HEK293 (cell line): ENCODE results near the gene TMEM14A.

Source experiments
- KLF9 ChIP-seq: fragments of 450-650 bp; formaldehyde crosslinking; IDR thresholded peaks from 2 replicates; pipeline ENCODE4 v1.5.1; 2016; ENCODE audit warnings: missing biosample characterization, missing genetic modification characterization, low read depth
- SCRT1 ChIP-seq: fragments of 450-650 bp; formaldehyde crosslinking; IDR thresholded peaks from 2 replicates; pipeline ENCODE4 v1.5.1; 2016; ENCODE audit warnings: missing biosample characterization, missing genetic modification characterization, borderline replicate concordance
- YY1 ChIP-seq: fragments of 450-650 bp; formaldehyde crosslinking; IDR thresholded peaks from 2 replicates; pipeline ENCODE4 v1.5.1; 2018; ENCODE audit warnings: missing biosample characterization, missing genetic modification characterization
- ZNF266 ChIP-seq: fragments of 450-650 bp; formaldehyde crosslinking; IDR thresholded peaks from 2 replicates; pipeline ENCODE4 v1.5.1; 2016; ENCODE audit warnings: missing biosample characterization, missing genetic modification characterization, low read depth
- ZNF274 ChIP-seq, 2 experiments: fragments of 200-500 bp in 1 of 2; fragments of 450-650 bp in 1 of 2; sonication (Bioruptor generic) in 1 of 2; formaldehyde crosslinking in 1 of 2; IDR thresholded peaks; 2 replicates each; pipeline versions ENCODE4 v1.5.1 to v1.6.1; 2014 to 2016; ENCODE audit warnings: borderline replicate concordance in 1 of 2, inconsistent platforms in 1 of 2, low read length in 1 of 2, missing biosample characterization in 1 of 2, missing genetic modification characterization in 1 of 2
- ZNF391 ChIP-seq: fragments of 450-650 bp; formaldehyde crosslinking; IDR thresholded peaks from 2 replicates; pipeline ENCODE4 v1.5.1; 2016; ENCODE audit warnings: low read depth, missing biosample characterization, missing genetic modification characterization, borderline replicate concordance
- ZNF561 ChIP-seq: fragments of 450-650 bp; IDR thresholded peaks from 2 replicates; pipeline ENCODE4 v1.5.1; 2018; ENCODE audit warnings: missing biosample characterization, missing genetic modification characterization, borderline replicate concordance
- TF ChIP-seq, protein P1 (sequence below): fragments of 450-650 bp; formaldehyde crosslinking; IDR thresholded peaks from 2 replicates; pipeline ENCODE4 v1.5.1; 2016; ENCODE audit warnings: missing biosample characterization, missing genetic modification characterization
- TF ChIP-seq, protein P2 (sequence below): fragments of 450-650 bp; formaldehyde crosslinking; IDR thresholded peaks from 2 replicates; pipeline ENCODE4 v1.5.1; 2016; ENCODE audit warnings: missing biosample characterization, missing genetic modification characterization

DNA sequence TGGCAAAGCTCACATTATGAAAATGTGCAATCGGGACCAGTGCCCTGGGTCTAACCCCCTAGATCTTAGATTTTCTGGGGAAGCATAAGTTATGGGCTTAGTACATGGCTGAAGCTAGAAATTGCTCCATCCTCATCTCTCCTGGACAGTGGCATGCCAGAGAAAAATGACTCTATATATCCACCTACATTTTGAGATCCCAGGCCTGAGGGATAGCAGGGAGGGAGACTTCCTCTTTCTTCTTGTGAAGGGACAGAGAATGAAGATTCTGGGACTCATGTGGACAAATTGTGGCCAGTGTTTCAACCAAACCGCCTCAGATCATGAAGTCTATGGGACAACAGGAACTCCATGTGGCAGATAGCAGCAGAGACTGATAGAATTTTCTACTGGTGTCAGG lies 57.0 kb downstream of the TMEM14A start:
- TF ChIP-seq ZNF274 (IDR thresholded peaks at IDR 0.05; ENCODE audit: low read length): no peak
- no peak for TF ChIP-seq ZNF274 (tag by site-specific recombination; IDR thresholded peaks at IDR 0.05; ENCODE audit: borderline replicate concordance)
- TF ChIP-seq, protein P1, sequence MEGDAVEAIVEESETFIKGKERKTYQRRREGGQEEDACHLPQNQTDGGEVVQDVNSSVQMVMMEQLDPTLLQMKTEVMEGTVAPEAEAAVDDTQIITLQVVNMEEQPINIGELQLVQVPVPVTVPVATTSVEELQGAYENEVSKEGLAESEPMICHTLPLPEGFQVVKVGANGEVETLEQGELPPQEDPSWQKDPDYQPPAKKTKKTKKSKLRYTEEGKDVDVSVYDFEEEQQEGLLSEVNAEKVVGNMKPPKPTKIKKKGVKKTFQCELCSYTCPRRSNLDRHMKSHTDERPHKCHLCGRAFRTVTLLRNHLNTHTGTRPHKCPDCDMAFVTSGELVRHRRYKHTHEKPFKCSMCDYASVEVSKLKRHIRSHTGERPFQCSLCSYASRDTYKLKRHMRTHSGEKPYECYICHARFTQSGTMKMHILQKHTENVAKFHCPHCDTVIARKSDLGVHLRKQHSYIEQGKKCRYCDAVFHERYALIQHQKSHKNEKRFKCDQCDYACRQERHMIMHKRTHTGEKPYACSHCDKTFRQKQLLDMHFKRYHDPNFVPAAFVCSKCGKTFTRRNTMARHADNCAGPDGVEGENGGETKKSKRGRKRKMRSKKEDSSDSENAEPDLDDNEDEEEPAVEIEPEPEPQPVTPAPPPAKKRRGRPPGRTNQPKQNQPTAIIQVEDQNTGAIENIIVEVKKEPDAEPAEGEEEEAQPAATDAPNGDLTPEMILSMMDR (tag by site-specific recombination): no peak
- TF ChIP-seq, protein P2, sequence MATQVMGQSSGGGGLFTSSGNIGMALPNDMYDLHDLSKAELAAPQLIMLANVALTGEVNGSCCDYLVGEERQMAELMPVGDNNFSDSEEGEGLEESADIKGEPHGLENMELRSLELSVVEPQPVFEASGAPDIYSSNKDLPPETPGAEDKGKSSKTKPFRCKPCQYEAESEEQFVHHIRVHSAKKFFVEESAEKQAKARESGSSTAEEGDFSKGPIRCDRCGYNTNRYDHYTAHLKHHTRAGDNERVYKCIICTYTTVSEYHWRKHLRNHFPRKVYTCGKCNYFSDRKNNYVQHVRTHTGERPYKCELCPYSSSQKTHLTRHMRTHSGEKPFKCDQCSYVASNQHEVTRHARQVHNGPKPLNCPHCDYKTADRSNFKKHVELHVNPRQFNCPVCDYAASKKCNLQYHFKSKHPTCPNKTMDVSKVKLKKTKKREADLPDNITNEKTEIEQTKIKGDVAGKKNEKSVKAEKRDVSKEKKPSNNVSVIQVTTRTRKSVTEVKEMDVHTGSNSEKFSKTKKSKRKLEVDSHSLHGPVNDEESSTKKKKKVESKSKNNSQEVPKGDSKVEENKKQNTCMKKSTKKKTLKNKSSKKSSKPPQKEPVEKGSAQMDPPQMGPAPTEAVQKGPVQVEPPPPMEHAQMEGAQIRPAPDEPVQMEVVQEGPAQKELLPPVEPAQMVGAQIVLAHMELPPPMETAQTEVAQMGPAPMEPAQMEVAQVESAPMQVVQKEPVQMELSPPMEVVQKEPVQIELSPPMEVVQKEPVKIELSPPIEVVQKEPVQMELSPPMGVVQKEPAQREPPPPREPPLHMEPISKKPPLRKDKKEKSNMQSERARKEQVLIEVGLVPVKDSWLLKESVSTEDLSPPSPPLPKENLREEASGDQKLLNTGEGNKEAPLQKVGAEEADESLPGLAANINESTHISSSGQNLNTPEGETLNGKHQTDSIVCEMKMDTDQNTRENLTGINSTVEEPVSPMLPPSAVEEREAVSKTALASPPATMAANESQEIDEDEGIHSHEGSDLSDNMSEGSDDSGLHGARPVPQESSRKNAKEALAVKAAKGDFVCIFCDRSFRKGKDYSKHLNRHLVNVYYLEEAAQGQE: no peak
- no peak for TF ChIP-seq YY1 (tag by site-specific recombination)
- no peak for TF ChIP-seq KLF9 (tag by site-specific recombination)
- TF ChIP-seq SCRT1 (tag by site-specific recombination): no peak
- TF ChIP-seq ZNF561: no peak
- no peak for TF ChIP-seq ZNF266 (tag by site-specific recombination)
- TF ChIP-seq ZNF391: no peak
